PC-9 (cell line): ENCODE results near the gene SERPIND1. TPM values are rescaled to one million over a fixed set of nuclear protein-coding genes. Genes with fewer than 3 reads are reported as not detected.

Source experiments
- BruUV-seq: library from RNA; stranded (reverse); fragments of 400-500 nt; replicated peaks from 2 replicates; lab custom pipeline; 2021; lab: Mats Ljungman, UMichigan
- CTCF ChIA-PET: fragments of 300-600 bp; sonication (Branson Sonifier 250); formaldehyde crosslinking; loops from one replicate; lab custom pipeline; 2022; ENCODE audit warnings: antibody characterized with exemption; lab: Charles Lee
- POLR2A ChIA-PET: fragments of 300-600 bp; sonication (Branson Sonifier 250); formaldehyde crosslinking; loops from one replicate; lab custom pipeline; 2022; ENCODE audit warnings: antibody characterized with exemption; ENCODE audit not compliant: unreplicated experiment; lab: Charles Lee
- DNase-seq, 2 experiments: peaks; one replicate each; pipeline versions ENCODE4 v3.0.0 to v3.0.0-alpha.2; 2015 to 2022; ENCODE audit warnings: mixed read lengths in 1 of 2
- H2AFZ ChIP-seq: fragments of 200-600 bp; sonication (generic); 2 replicates; pipeline ENCODE4 v1.8.1; 2017; ENCODE audit warnings: antibody characterized with exemption
- H3F3A ChIP-seq: fragments of 200-600 bp; sonication (generic); 2 replicates; pipeline ENCODE4 v1.8.1; 2017; ENCODE audit warnings: antibody characterized with exemption, mild to moderate bottlenecking, low read depth; ENCODE audit not compliant: insufficient read depth
- H3K27ac ChIP-seq: fragments of 200-600 bp; sonication (generic); 2 replicates; pipeline ENCODE4 v1.6.1; 2016; ENCODE audit warnings: mixed run types
- H3K27me3 ChIP-seq: fragments of 200-600 bp; sonication (generic); 2 replicates; pipeline ENCODE4 v1.6.1; 2016; ENCODE audit warnings: low read depth, mixed run types; ENCODE audit not compliant: insufficient read depth
- H3K36me3 ChIP-seq: fragments of 200-600 bp; sonication (generic); 2 replicates; pipeline ENCODE4 v1.6.1; 2016; ENCODE audit warnings: low read depth, mixed run types
- H3K4me1 ChIP-seq: fragments of 200-600 bp; sonication (generic); replicated peaks from 2 replicates; pipeline ENCODE4 v1.6.1; 2016; ENCODE audit warnings: mixed run types; ENCODE audit not compliant: insufficient read depth
- H3K4me2 ChIP-seq: fragments of 200-600 bp; sonication (generic); 2 replicates; pipeline ENCODE4 v1.6.1; 2017; ENCODE audit warnings: mixed run types
- H3K4me3 ChIP-seq: fragments of 200-600 bp; sonication (generic); 2 replicates; pipeline ENCODE4 v1.6.1; 2016; ENCODE audit warnings: mixed run types
- H3K79me2 ChIP-seq: fragments of 200-600 bp; sonication (generic); 2 replicates; pipeline ENCODE4 v1.6.1; 2017; ENCODE audit warnings: low read depth, mixed run types
- H3K9me2 ChIP-seq: fragments of 200-600 bp; sonication (generic); 2 replicates; pipeline ENCODE4 v1.8.1; 2017; ENCODE audit warnings: mild to moderate bottlenecking; ENCODE audit not compliant: insufficient read depth
- H3K9me3 ChIP-seq: fragments of 200-600 bp; sonication (generic); 2 replicates; pipeline ENCODE4 v1.8.1; 2016; ENCODE audit warnings: low read depth; ENCODE audit not compliant: insufficient read depth
- H4K20me1 ChIP-seq: fragments of 200-600 bp; sonication (generic); 2 replicates; pipeline ENCODE4 v1.8.1; 2017; ENCODE audit not compliant: insufficient read depth
- EZH2 ChIP-seq: fragments of 200-600 bp; sonication (generic); IDR thresholded peaks from 2 replicates; pipeline ENCODE4 v1.8.0; 2017; ENCODE audit warnings: antibody characterized with exemption, low read depth
- intact Hi-C: fragments of 100-400 bp; cut with micrococcal nuclease; formaldehyde crosslinking; loops from one replicate; pipeline ENCODE4 v1.10.0; 2022; ENCODE audit not compliant: unreplicated experiment
- total RNA-seq: library from RNA; stranded (reverse); gene quantifications from 2 replicates; pipeline ENCODE4 v1.2.3, GENCODE V29; 2021
- TF ChIP-seq, protein P1 (sequence below): fragments of 200-600 bp; sonication (generic); conservative IDR thresholded peaks from 2 replicates; pipeline ENCODE4 v1.6.1; 2017; ENCODE audit warnings: mixed run types, antibody characterized with exemption, mild to moderate bottlenecking, moderate library complexity

Gene SERPIND1
- total RNA-seq, 1 experiment from 2014 or later: not detected

DNA sequence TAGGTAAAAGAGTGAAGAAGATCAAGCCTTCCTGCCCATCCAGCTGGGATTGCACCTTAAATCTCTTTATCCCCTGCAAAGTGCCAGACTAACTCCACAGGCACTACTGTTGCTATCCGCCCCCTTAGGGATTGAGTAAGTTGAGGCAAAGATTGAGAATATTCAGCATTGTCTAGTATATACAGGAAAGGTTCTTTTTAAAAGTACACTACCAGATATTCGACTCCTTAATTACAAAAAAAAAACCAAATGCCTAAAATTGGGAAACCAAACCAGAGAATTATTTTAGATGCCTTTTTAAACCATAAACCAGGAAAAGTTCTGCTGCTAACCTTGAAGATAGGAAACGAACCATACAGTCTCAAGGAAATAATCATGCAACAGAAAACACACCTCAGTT is 11.5 kb downstream of the SERPIND1 start:
- Histone ChIP-seq H3K27me3 (no peaks in the 10 kb centered on the region), H3K4me3 (no peak overlapping the region), H2AFZ (no peak overlapping the region), H3F3A (peaks cover 5% of the 10 kb centered on the region), H3K4me1 (peaks cover 17% of the 10 kb centered on the region), H3K9me3 (no peaks in the 10 kb centered on the region), H3K4me2 (no peak overlapping the region), H4K20me1 (no peaks in the 10 kb centered on the region), H3K27ac (no peak overlapping the region), H3K9me2 (no peaks in the 10 kb centered on the region), H3K79me2 (no peaks in the 10 kb centered on the region), H3K36me3 (no peaks in the 10 kb centered on the region)
- BruUV-seq: no TSS peak
- DNase-seq: no peak
- no peak for TF ChIP-seq EZH2
- TF ChIP-seq, protein P1, sequence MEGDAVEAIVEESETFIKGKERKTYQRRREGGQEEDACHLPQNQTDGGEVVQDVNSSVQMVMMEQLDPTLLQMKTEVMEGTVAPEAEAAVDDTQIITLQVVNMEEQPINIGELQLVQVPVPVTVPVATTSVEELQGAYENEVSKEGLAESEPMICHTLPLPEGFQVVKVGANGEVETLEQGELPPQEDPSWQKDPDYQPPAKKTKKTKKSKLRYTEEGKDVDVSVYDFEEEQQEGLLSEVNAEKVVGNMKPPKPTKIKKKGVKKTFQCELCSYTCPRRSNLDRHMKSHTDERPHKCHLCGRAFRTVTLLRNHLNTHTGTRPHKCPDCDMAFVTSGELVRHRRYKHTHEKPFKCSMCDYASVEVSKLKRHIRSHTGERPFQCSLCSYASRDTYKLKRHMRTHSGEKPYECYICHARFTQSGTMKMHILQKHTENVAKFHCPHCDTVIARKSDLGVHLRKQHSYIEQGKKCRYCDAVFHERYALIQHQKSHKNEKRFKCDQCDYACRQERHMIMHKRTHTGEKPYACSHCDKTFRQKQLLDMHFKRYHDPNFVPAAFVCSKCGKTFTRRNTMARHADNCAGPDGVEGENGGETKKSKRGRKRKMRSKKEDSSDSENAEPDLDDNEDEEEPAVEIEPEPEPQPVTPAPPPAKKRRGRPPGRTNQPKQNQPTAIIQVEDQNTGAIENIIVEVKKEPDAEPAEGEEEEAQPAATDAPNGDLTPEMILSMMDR: no peak
- intact Hi-C loops: loop anchor here (2.0 kb wide), 1 partner anchor 57 kb away; no protein-coding TSS in a partner anchor
- CTCF ChIA-PET: no interaction called here
- POLR2A ChIA-PET: no interaction called here

DNA sequence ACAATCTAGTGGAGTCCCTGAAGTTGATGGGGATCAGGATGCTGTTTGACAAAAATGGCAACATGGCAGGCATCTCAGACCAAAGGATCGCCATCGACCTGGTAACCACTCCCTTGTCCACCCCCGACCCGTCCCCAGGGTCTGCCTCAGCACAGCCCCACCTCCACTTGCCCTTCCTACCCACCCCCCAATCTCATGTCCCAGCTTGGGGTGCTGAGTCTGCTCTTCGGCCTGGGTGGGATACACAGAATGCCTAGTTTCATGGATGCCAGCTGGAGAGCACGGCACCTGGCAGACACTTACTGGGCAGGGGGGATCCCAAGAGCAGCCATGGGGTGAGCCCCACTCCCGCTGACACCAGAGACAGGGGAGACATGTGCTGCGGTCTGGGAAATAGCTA is 12.1 kb downstream of the SERPIND1 start:
- Histone ChIP-seq H3K4me3 (no peak overlapping the region), H2AFZ (no peak overlapping the region), H4K20me1 (no peaks in the 10 kb centered on the region), H3K36me3 (no peaks in the 10 kb centered on the region), H3K4me2 (no peak overlapping the region), H3K27me3 (no peaks in the 10 kb centered on the region), H3K79me2 (no peaks in the 10 kb centered on the region), H3K9me3 (no peaks in the 10 kb centered on the region), H3K27ac (no peak overlapping the region), H3K4me1 (peaks cover 13% of the 10 kb centered on the region), H3K9me2 (no peaks in the 10 kb centered on the region), H3F3A (peaks cover 5% of the 10 kb centered on the region; the same call in 1 of the 2 replicates)
- TF ChIP-seq, protein P1: no peak
- TF ChIP-seq EZH2: no peak
- ChIA-PET POLR2A (no interaction called here), CTCF (no interaction called here)
- intact Hi-C loops: no loop called here
- DNase-seq: no peak
- no TSS peak for BruUV-seq

DNA sequence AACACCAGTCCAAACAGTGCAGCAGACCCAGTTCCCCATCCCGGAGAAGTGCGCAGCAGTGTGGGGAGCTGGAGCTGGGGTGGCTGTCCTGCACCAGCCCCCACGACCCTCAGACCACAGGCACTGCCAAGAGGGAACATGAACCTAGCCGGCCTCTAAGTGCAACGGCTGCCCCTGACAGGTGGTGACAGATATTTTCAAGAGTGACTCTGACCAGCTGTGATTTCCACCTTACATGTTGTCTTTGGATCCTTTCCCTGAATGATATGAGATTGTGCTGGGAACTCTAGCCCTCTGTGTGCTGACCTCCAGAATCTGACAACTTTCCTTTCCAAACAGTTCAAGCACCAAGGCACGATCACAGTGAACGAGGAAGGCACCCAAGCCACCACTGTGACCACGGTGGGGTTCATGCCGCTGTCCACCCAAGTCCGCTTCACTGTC is 12.6 kb downstream of the SERPIND1 start:
- intact Hi-C loops: no loop called here
- H3K27me3 ChIP-seq: no peaks in the 10 kb centered on the region
- no peaks in the 10 kb centered on the region; the same call in 1 of the 2 replicates for H3F3A ChIP-seq
- H3K4me3 ChIP-seq: no peak overlapping the region
- no peak overlapping the region for H2AFZ ChIP-seq
- POLR2A ChIA-PET: no interaction called here
- H3K4me2 ChIP-seq: no peak overlapping the region
- no TSS peak for BruUV-seq
- H3K9me2 ChIP-seq: no peaks in the 10 kb centered on the region
- DNase-seq: no peak
- H3K9me3 ChIP-seq: no peaks in the 10 kb centered on the region
- no peaks in the 10 kb centered on the region for H3K36me3 ChIP-seq
- H3K4me1 ChIP-seq: peaks cover 8% of the 10 kb centered on the region
- CTCF ChIA-PET: no interaction called here
- H3K27ac ChIP-seq: no peak overlapping the region
- TF ChIP-seq EZH2: no peak
- TF ChIP-seq, protein P1: no peak
- no peaks in the 10 kb centered on the region for H4K20me1 ChIP-seq
- H3K79me2 ChIP-seq: no peaks in the 10 kb centered on the region
